Testis (tissue), 3 donors: ENCODE measurements around the gene CDC42EP1. TPM values are rescaled to one million over a fixed set of nuclear protein-coding genes. Genes with fewer than 3 reads are reported as not detected.

Experiments used
- DNase-seq: peaks from one replicate; pipeline ENCODE4 v3.0.0-alpha.2; 2019
- H3K27ac ChIP-seq, 2 donors: fragments of 200-600 bp; sonication (generic); one replicate each; pipeline ENCODE4 v1.5.1; 2019
- H3K27me3 ChIP-seq: fragments of 200-600 bp; sonication (generic); one replicate; pipeline ENCODE4 v1.5.1; 2019
- H3K36me3 ChIP-seq: fragments of 200-600 bp; sonication (generic); one replicate; pipeline ENCODE4 v1.5.1; 2017; ENCODE audit warnings: low read depth; ENCODE audit errors: missing control alignments
- H3K4me1 ChIP-seq: fragments of 200-600 bp; sonication (generic); one replicate; pipeline ENCODE4 v1.5.1; 2019
- H3K4me3 ChIP-seq, 2 donors: fragments of 200-600 bp; sonication (generic); one replicate each; pipeline ENCODE4 v1.5.1; 2017 to 2019
- H3K9me3 ChIP-seq: fragments of 200-600 bp; sonication (generic); one replicate; pipeline ENCODE4 v1.5.1; 2017
- POLR2A ChIP-seq: fragments of 450-650 bp; IDR thresholded peaks from one replicate; pipeline ENCODE4 v1.6.1; 2017; ENCODE audit warnings: antibody characterized with exemption, mild to moderate bottlenecking, moderate library complexity
- WGBS, 2 donors: methylation state at CpG; one replicate each; pipeline ENCODE4 v1.1.5; 2018; 5-methylcytosine and 5-hydroxymethylcytosine counted together
- intact Hi-C: fragments of 100-400 bp; cut with DNase I; formaldehyde crosslinking; loops from one replicate; pipeline ENCODE4 v1.15.1; 2023; ENCODE audit warnings: low total_unique reads
- polyA plus RNA-seq: library from polyadenylated mRNA; stranded (reverse); fragments of 350-450 nt; fragmentation: Illumina TruSeq; extraction: RNeasy Lipid Tissue Mini Kit (QIAGEN cat#74804); gene quantifications from one replicate; pipeline ENCODE4 v1.2.3, GENCODE V29; 2014; ENCODE audit warnings: low read depth, low replicate concordance; ENCODE audit not compliant: insufficient read depth
- total RNA-seq, 2 donors: library from RNA; depleted of rRNA; stranded (reverse); fragments of >200 nt; gene quantifications; one replicate each; pipeline ENCODE4 v1.2.3, GENCODE V29; 2016
- TF ChIP-seq, protein P1 (sequence below), 3 experiments: fragments of 450-650 bp in 2 of 3; fragments of 200-600 bp in 1 of 3; sonication (generic) in 1 of 3; IDR thresholded peaks; one replicate each; pipeline ENCODE4 v1.5.1; 2016 to 2019; ENCODE audit warnings: antibody characterized with exemption in 3 of 3, mild to moderate bottlenecking in 2 of 3, moderate library complexity in 1 of 3

The CDC42EP1 gene
- total and polyA plus RNA-seq, 3 donors from 2014 or later: 49.0 to 87.4 (median 73.9) TPM

DNA sequence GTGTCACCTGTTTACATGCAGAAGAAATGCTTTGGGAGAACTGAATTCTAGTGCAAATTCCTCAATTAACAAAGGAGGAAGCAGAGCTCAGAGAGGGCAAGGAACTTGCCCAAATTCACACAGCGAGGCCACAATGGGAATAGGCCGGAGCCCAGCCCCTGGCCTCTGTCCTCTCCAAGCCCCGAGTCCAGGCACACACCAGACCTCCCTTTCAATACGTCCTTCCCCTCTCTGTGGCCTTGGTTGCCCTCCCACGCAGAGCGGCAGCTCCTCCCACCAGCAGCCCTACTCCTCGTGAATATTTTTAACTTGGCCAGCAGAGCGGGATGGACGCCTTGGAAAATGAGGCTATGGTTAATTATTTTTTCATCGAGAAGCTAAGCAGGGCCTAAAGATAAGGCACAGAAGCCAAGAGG lies 39.5 kb upstream of the CDC42EP1 start:
- H3K4me1 ChIP-seq: peaks cover 22% of the 10 kb centered on the region
- WGBS, 2 donors: 22 to 39% methylated on average over 10 of the region's 10 CpGs
- no peak overlapping the region for H3K4me3 ChIP-seq
- no peak for TF ChIP-seq POLR2A
- TF ChIP-seq, protein P1, sequence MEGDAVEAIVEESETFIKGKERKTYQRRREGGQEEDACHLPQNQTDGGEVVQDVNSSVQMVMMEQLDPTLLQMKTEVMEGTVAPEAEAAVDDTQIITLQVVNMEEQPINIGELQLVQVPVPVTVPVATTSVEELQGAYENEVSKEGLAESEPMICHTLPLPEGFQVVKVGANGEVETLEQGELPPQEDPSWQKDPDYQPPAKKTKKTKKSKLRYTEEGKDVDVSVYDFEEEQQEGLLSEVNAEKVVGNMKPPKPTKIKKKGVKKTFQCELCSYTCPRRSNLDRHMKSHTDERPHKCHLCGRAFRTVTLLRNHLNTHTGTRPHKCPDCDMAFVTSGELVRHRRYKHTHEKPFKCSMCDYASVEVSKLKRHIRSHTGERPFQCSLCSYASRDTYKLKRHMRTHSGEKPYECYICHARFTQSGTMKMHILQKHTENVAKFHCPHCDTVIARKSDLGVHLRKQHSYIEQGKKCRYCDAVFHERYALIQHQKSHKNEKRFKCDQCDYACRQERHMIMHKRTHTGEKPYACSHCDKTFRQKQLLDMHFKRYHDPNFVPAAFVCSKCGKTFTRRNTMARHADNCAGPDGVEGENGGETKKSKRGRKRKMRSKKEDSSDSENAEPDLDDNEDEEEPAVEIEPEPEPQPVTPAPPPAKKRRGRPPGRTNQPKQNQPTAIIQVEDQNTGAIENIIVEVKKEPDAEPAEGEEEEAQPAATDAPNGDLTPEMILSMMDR (IDR thresholded peaks at IDR 0.05): no peak
- H3K27me3 ChIP-seq: no peaks in the 10 kb centered on the region
- intact Hi-C loops: no loop called here
- peak; percentile 71 for DNase-seq
- H3K27ac ChIP-seq: no peak overlapping the region
- H3K9me3 ChIP-seq: no peaks in the 10 kb centered on the region
- H3K36me3 ChIP-seq: no peaks in the 10 kb centered on the region

- 53 to 60% methylated on average over 14 of the region's 14 CpGs for WGBS, 2 donors
These were observed 39.0 kb upstream of the CDC42EP1 start for GRCh38 chr22:37521236-37521739.

GRCh38 chr22:37522482-37522881 lies 37.8 kb upstream of the CDC42EP1 start:
- Histone ChIP-seq H3K36me3 (no peaks in the 10 kb centered on the region), H3K4me1 (peaks cover 22% of the 10 kb centered on the region), H3K27ac (no peak overlapping the region), H3K9me3 (no peaks in the 10 kb centered on the region), H3K27me3 (no peaks in the 10 kb centered on the region), H3K4me3 (no peak overlapping the region)
- TF ChIP-seq, protein P1 (IDR thresholded peaks at IDR 0.05): no peak
- TF ChIP-seq POLR2A: no peak
- DNase-seq: no peak
- intact Hi-C loops: no loop called here
- whole genome bisulfite sequencing, 2 donors: 81 to 88% methylated on average over 6 of the region's 6 CpGs

More at GRCh38 chr22:37521236-37521739, 39.0 kb upstream of the CDC42EP1 start:
- Histone ChIP-seq H3K27me3 (no peaks in the 10 kb centered on the region), H3K9me3 (no peaks in the 10 kb centered on the region), H3K4me3 (no peak overlapping the region), H3K27ac (no peak overlapping the region), H3K36me3 (no peaks in the 10 kb centered on the region), H3K4me1 (peaks cover 22% of the 10 kb centered on the region)
- intact Hi-C loops: no loop called here
- no peak for TF ChIP-seq POLR2A
- TF ChIP-seq, protein P1 (IDR thresholded peaks at IDR 0.05): no peak
- no peak for DNase-seq

DNA sequence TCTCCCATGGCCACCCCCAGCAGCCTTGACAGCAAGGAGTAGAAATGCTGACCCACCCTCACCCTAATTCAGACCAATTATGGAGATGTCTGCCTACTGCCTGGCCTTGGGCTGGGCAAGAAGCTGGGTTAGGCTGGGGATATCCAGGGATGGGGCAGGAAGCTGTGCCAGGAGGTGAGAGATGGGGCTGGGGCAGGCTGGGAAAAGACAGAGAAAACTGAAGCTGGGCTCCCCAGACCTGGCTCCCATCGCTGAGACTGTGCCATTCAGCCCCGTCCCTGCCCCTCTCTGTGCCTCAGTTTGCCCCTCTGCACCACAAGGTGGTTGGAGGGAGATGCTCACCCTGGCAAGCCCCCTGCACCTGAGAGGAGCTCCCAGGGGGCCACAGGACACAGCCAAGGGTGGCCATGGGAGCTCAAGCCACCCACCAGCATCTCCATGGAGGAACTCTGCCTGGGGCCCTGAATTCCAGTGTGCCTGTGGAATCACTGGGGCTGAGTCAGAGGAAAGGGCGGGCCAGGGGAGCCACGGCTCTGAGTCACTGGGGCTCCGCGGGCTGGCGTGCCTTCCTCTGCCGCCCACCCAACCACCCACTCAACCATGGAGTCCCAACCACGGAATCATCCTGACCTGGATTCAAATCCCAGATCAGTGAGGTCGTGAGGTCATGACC lies 35.1 kb upstream of the CDC42EP1 start:
- H3K4me3 ChIP-seq: no peak overlapping the region
- no peak overlapping the region for H3K27ac ChIP-seq
- TF ChIP-seq, protein P1 (IDR thresholded peaks at IDR 0.05): no peak
- WGBS, 2 donors: 70 to 77% methylated on average over 9 to 10 of the region's 10 CpGs
- DNase-seq: no peak
- intact Hi-C loops: no loop called here
- H3K36me3 ChIP-seq: no peaks in the 10 kb centered on the region
- peaks cover 15% of the 10 kb centered on the region for H3K4me1 ChIP-seq
- no peaks in the 10 kb centered on the region for H3K9me3 ChIP-seq
- no peaks in the 10 kb centered on the region for H3K27me3 ChIP-seq
